Activated CD4-positive, alpha-beta T cell treated with anti-CD3 and anti-CD28 coated beads, Interleukin-2, amount 50 U/mL, for 16 hours (primary cell): Measurements from ENCODE around the gene SCLY.
A peak's percentile ranks its signal among the peaks of the same experiment; 100 is the strongest.

ENCODE experiments used
- DNase-seq: peaks from one replicate; pipeline ENCODE4 v3.0.0-alpha.2; 2020

The SCLY gene

GRCh38 chr2:238075397-238075796 lies 14.6 kb downstream of the SCLY start:
- DNase-seq: no peak

- DNase-seq: no peak
These were observed 16.5 kb downstream of the SCLY start for GRCh38 chr2:238077292-238077691.

DNA sequence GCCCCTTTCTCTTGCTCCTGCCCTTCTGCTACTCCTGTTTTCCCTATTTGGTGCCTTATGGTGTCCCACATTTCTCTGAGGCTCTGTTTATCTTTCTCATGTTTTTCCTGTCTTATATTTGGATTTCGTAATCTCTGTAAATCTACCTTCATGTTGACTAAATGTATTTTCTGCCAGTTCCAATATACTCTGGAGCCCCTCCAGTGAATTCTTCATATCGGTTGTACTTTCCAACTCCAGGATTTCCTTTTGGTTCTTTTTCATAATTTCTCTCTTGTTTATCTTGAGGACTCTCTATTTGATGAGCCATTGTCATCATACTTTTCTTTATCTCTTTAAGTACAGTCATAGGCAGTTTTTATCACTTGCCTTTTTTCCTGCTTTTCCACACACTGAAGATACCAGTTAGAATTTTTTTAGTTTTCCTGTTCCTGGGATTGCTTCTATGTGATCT lies 19.1 kb downstream of the SCLY start:
- no peak for DNase-seq

GRCh38 chr2:238080518-238080917 lies 19.7 kb downstream of the SCLY start:
- no peak for DNase-seq

- no peak for DNase-seq
These were observed 20.3 kb downstream of the SCLY start for GRCh38 chr2:238081150-238081549.

DNA sequence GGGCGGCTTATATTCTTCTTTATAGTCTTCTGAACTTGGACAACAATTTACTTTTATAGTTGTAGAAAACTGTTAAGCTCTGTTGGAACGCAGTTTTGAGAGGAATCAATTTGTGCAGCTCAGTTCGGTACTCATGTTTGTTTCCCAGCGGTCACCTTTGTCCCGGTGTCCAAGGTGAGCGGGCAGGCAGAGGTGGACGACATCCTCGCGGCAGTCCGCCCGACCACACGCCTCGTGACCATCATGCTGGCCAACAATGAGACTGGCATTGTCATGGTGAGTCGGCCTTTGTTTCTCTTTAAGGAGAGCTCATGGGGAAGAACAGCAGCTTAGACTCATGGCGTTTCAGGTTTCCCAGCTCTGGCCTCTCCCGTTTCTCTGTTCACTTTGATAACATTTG lies 20.8 kb downstream of the SCLY start:
- no peak for DNase-seq

DNA sequence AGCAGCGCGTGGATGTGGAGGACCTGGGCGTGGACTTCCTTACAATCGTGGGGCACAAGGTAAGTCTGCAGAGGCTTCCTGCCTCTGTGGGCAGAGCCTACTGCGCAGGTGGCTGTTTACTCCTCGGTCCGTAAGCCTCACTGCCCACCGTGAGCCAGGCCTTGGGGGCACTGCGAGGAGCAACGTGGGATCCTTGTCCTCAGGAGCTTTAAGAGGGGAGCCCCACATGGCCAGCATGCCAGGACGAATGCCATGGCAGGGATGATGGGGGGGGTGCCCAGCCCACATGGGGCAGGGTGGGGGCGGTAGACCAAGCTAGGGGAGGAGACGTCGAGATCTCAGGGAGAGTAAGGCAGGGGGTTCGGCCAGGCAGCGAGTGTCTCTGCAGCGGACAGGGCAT lies 21.4 kb downstream of the SCLY start:
- DNase-seq: no peak

DNA sequence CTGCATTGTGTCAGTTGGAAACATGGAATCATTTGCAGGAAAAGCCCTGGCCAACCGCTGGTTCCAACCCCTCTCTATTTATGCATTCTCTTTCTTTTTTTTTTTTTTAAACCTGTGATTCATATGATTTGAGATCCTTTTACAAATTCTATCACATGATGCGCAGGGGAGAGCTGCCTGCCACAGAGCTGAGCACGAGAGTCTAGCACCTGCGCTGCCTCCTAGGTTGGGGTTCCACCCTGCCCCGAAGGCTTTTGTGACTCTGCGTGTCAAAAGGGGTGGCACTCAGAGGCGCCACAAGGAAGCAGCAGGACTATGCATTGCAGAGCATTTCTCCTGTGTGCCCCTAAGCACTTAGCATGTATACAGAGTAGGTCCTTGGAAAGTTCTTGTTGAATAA lies 22.0 kb downstream of the SCLY start:
- DNase-seq: no peak

DNA sequence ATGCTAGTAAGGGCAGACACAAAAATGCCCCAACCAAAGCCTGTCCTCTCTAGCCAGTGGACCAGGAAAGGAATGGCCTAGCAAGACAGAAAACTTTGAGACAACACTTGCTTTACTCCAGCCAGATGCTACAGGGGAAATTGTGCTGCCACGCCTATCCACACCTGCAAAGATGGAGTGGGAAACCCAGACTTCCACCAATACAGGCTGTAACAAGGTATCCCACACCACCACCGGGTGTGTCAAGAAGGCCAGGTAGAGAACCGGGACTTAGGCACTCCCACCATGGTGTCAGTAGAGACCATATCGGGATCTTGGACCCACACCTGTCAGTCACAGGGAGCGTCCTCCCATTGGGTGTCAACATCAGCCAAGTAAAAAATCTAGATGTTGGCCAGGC lies 23.1 kb downstream of the SCLY start:
- DNase-seq: no peak

GRCh38 chr2:238084761-238085160 lies 24.0 kb downstream of the SCLY start:
- DNase-seq: no peak

GRCh38 chr2:238085899-238086298 lies 25.1 kb downstream of the SCLY start:
- no peak for DNase-seq

DNA sequence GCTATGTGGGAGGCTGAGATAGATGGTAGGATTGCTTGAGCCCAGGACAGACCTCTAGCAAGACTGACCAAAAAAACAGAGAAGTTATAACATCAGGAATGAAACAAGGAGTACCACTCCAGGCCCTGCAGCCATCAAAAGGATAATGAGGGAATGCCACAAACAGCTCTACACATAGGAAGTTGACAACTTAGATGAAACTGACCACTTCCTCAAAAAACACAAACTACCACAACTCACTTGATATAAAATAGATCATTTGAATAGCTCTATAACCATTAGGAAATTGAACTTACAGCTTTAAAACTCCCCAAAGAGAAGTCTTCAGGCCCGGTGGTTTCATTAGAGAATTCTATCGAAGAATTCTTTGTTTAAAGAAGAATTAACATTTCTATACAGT lies 26.4 kb downstream of the SCLY start:
- no peak for DNase-seq

DNA sequence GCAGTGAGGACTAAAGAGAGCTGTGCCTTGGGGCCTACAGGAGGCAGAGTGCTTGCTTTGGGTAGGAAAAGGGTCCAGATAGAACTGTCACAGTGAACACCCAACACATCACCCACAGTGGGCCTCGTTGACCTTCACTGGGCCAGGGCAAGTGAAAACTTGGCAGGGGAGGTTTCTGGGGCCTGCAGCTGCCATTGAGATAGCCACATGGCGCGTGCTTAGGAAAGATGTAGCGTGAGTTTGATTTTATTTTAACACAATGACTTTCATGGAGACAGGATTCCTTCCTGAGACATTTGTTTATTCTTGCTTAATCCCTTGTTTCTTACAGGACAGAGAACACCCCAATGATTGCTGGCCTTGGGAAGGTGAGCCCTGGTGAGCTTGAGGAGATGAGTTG lies 30.1 kb downstream of the SCLY start:
- DNase-seq: no peak

- DNase-seq: no peak
These were observed 30.7 kb downstream of the SCLY start for GRCh38 chr2:238091436-238092060.

GRCh38 chr2:238092486-238093035 lies 31.8 kb downstream of the SCLY start:
- DNase-seq: no peak

DNA sequence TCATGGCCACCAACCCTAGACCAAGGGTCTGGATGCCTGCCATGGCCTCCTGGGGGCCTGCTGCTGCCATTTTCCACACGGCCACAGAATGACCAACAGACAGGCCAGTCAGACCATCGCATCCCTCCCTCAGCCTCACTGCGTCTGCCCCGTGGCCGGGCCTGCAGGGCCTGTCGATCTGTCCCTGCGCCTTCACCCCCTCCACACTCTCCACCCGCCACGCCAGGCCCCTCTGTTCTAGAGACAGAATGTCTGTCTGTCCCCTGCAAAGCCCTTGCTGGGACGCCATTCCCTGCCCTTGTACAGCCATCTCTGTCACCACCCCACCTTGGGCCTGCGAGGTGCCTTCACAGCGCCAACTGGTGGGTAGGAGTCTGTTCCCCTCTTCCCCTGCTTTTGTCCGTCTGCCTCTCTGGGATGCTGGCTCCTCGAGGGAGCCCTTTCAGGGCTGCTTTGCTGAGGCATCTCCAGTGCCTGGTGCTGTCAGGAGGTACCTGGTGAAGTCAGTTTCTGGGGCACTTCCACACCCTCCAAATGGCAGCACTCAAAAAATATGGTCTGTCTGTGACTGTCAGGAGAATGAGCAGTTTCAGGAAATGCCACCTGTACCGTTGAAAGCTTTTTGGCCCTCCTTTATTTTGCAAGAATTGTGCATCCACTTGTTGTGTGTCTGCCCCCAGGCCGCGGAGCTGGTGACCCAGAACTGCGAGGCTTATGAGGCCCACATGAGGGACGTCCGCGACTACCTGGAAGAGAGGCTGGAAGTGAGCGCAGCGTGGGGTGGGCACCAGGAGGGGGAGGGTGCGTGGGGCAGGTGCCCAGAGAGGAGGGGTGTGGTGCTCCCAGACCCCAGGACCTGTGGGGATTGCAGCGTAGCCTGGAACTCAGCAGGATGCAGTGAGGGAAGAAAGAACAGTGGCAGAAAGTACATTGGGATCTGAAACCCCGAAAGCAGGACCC lies 32.7 kb downstream of the SCLY start:
- DNase-seq: no peak

GRCh38 chr2:238094438-238095022 lies 33.7 kb downstream of the SCLY start:
- no peak for DNase-seq

- DNase-seq: no peak
These were observed 34.3 kb downstream of the SCLY start for GRCh38 chr2:238095143-238095542.

DNA sequence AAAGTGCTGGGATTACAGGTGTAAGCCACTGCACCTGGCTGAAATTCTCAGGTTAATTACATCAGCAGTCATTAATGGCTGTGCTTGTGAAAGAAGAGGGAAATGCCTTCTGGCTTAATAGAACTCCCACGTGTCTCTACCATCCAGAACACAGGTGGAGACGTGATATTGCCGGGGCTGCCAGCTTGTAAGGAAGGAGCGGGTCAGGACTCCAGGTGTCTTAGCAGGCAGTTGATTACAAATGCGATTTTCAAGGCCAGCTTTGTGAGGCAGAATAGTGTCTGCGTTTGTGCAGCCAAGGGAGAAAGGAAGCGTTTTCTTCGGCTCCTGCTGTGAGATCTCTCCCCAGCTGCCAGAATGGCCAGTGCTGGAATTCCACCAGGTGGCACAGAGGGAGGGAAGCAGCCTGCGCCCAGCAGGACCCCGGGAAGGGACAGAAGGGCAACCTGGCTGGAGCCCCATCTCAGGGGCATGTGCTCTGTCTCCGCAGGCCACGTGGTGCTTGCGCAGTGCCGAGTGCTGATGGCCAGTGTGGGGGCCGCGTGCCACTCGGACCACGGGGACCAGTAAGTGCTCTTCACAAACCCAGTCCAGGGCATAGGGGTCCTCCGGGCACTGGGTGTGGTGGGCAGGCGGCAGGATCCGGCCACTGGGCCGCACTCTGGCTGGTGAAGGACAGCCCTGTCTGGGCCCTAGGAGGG lies 35.7 kb downstream of the SCLY start:
- DNase-seq: no peak

DNA sequence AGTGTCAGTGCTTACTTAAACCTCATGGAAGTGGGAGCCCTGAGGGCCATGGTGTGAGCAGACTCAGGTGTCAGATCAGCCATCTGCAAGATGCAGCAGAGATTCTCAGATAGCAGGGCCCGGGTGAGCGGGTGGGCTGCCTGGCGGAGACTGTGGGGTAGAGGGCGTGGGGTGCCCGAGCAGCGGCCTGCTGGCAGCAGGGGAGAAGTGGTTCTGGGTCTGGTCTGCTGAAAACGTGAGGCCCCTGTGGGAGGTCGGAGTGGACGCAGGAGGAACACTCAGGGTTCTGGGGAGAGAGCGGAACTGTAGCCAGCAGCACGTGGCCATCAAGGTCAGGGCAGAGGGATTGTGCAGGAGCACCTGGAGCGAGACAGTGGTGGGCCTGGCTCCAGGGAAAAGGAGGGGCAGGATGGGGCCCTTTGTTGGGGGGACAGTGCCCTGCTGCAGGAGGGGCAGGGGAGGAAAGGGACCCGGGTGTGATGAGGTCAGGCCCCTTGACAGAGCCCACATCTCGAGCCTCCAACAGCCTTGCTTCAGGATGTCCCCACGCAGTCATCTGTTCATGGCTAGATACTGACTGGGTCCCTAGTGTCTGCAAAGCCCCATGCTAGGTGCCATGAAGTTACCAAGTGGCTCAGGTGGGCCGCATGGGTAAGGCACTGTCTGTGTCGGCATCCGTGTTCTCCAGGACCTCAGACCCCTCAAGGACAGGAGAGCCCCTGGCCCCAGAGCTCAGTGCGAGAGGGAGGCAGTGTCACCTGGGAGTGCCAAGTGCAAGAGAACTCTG lies 36.6 kb downstream of the SCLY start:
- no peak for DNase-seq

- DNase-seq: peak; percentile 59
These were observed 37.4 kb downstream of the SCLY start for GRCh38 chr2:238097988-238098871.
